ENCODE measurements around the gene PWWP2B.
A peak's percentile ranks its signal among the peaks of the same experiment; 100 is the strongest.

PWWP2B gene

GRCh38 chr10:132452651-132453469 lies 55.9 kb downstream of the PWWP2B start:
- Histone ChIP-seq H3K4me1 (ENCODE audit: control insufficient read depth, insufficient read depth, low read length) (peaks cover 4% of the 10 kb centered on the region; the same call in 1 of the 2 replicates), H3K27me3 (ENCODE audit: control insufficient read depth, insufficient read depth, low read length) (no peaks in the 10 kb centered on the region), H3K9me3 (ENCODE audit: control insufficient read depth, insufficient read depth, low read length) (no peaks in the 10 kb centered on the region), H3K9ac (ENCODE audit: low read depth, low read length) (no peak overlapping the region), H3K36me3 (ENCODE audit: control insufficient read depth, insufficient read depth, low read length) (no peaks in the 10 kb centered on the region), H3K4me3 (ENCODE audit: low read depth, low read length) (peak overlapping the region; percentile 46), H3K27ac (ENCODE audit: low read depth, low read length) (no peak overlapping the region)

- Histone ChIP-seq H3K4me1 (ENCODE audit: control insufficient read depth, insufficient read depth, low read length) (no peaks in the 10 kb centered on the region; the same call in 1 of the 2 replicates), H3K9ac (ENCODE audit: low read depth, low read length) (no peak overlapping the region), H3K27ac (ENCODE audit: low read depth, low read length) (no peak overlapping the region), H3K9me3 (ENCODE audit: control insufficient read depth, insufficient read depth, low read length) (no peaks in the 10 kb centered on the region), H3K4me3 (ENCODE audit: low read depth, low read length) (peak overlapping the region; percentile 46), H3K36me3 (ENCODE audit: control insufficient read depth, insufficient read depth, low read length) (no peaks in the 10 kb centered on the region), H3K27me3 (ENCODE audit: control insufficient read depth, insufficient read depth, low read length) (no peaks in the 10 kb centered on the region)
Observed at GRCh38 chr10:132453470-132453861, 56.5 kb downstream of the PWWP2B start.

GRCh38 chr10:132454296-132455198 lies 57.5 kb downstream of the PWWP2B start:
- Histone ChIP-seq H3K27me3 (ENCODE audit: control insufficient read depth, insufficient read depth, low read length) (no peaks in the 10 kb centered on the region), H3K9ac (ENCODE audit: low read depth, low read length) (no peak overlapping the region), H3K27ac (ENCODE audit: low read depth, low read length) (no peak overlapping the region), H3K9me3 (ENCODE audit: control insufficient read depth, insufficient read depth, low read length) (no peaks in the 10 kb centered on the region), H3K36me3 (ENCODE audit: control insufficient read depth, insufficient read depth, low read length) (no peaks in the 10 kb centered on the region), H3K4me1 (ENCODE audit: control insufficient read depth, insufficient read depth, low read length) (no peaks in the 10 kb centered on the region; the same call in 1 of the 2 replicates), H3K4me3 (ENCODE audit: low read depth, low read length) (no peak overlapping the region)

GRCh38 chr10:132455441-132455971 lies 58.5 kb downstream of the PWWP2B start:
- Histone ChIP-seq H3K36me3 (ENCODE audit: control insufficient read depth, insufficient read depth, low read length) (no peaks in the 10 kb centered on the region), H3K27ac (ENCODE audit: low read depth, low read length) (no peak overlapping the region), H3K9ac (ENCODE audit: low read depth, low read length) (no peak overlapping the region), H3K4me3 (ENCODE audit: low read depth, low read length) (no peak overlapping the region), H3K4me1 (ENCODE audit: control insufficient read depth, insufficient read depth, low read length) (no peaks in the 10 kb centered on the region; the same call in 1 of the 2 replicates), H3K9me3 (ENCODE audit: control insufficient read depth, insufficient read depth, low read length) (no peaks in the 10 kb centered on the region), H3K27me3 (ENCODE audit: control insufficient read depth, insufficient read depth, low read length) (no peaks in the 10 kb centered on the region)

GRCh38 chr10:132455986-132456847 lies 59.2 kb downstream of the PWWP2B start:
- no peaks in the 10 kb centered on the region; the same call in 1 of the 2 replicates for H3K4me1 ChIP-seq (ENCODE audit: control insufficient read depth, insufficient read depth, low read length)
- H3K36me3 ChIP-seq (ENCODE audit: control insufficient read depth, insufficient read depth, low read length), result no peaks in the 10 kb centered on the region
- H3K9ac ChIP-seq (ENCODE audit: low read depth, low read length), result no peak overlapping the region
- H3K27ac ChIP-seq (ENCODE audit: low read depth, low read length), result no peak overlapping the region
- H3K27me3 ChIP-seq (ENCODE audit: control insufficient read depth, insufficient read depth, low read length), result no peaks in the 10 kb centered on the region
- H3K9me3 ChIP-seq (ENCODE audit: control insufficient read depth, insufficient read depth, low read length), result no peaks in the 10 kb centered on the region
- no peak overlapping the region for H3K4me3 ChIP-seq (ENCODE audit: low read depth, low read length)

- H3K27me3 ChIP-seq (ENCODE audit: control insufficient read depth, insufficient read depth, low read length), result no peaks in the 10 kb centered on the region
- H3K36me3 ChIP-seq (ENCODE audit: control insufficient read depth, insufficient read depth, low read length), result no peaks in the 10 kb centered on the region
- H3K4me3 ChIP-seq (ENCODE audit: low read depth, low read length), result no peak overlapping the region
- no peak overlapping the region for H3K27ac ChIP-seq (ENCODE audit: low read depth, low read length)
- H3K4me1 ChIP-seq (ENCODE audit: control insufficient read depth, insufficient read depth, low read length), result no peaks in the 10 kb centered on the region
- H3K9ac ChIP-seq (ENCODE audit: low read depth, low read length), result no peak overlapping the region
- H3K9me3 ChIP-seq (ENCODE audit: control insufficient read depth, insufficient read depth, low read length), result no peaks in the 10 kb centered on the region
Observed at GRCh38 chr10:132456881-132457280, 59.9 kb downstream of the PWWP2B start.

- Histone ChIP-seq H3K4me3 (ENCODE audit: low read depth, low read length) (no peak overlapping the region), H3K9me3 (ENCODE audit: control insufficient read depth, insufficient read depth, low read length) (no peaks in the 10 kb centered on the region), H3K27ac (ENCODE audit: low read depth, low read length) (no peak overlapping the region), H3K9ac (ENCODE audit: low read depth, low read length) (no peak overlapping the region), H3K36me3 (ENCODE audit: control insufficient read depth, insufficient read depth, low read length) (no peaks in the 10 kb centered on the region), H3K27me3 (ENCODE audit: control insufficient read depth, insufficient read depth, low read length) (no peaks in the 10 kb centered on the region), H3K4me1 (ENCODE audit: control insufficient read depth, insufficient read depth, low read length) (no peaks in the 10 kb centered on the region)
Observed at GRCh38 chr10:132457328-132458070, 60.5 kb downstream of the PWWP2B start.

- Histone ChIP-seq H3K27me3 (ENCODE audit: control insufficient read depth, insufficient read depth, low read length) (no peaks in the 10 kb centered on the region), H3K27ac (ENCODE audit: low read depth, low read length) (no peak overlapping the region), H3K4me3 (ENCODE audit: low read depth, low read length) (no peak overlapping the region), H3K9me3 (ENCODE audit: control insufficient read depth, insufficient read depth, low read length) (no peaks in the 10 kb centered on the region), H3K9ac (ENCODE audit: low read depth, low read length) (no peak overlapping the region), H3K4me1 (ENCODE audit: control insufficient read depth, insufficient read depth, low read length) (no peaks in the 10 kb centered on the region), H3K36me3 (ENCODE audit: control insufficient read depth, insufficient read depth, low read length) (no peaks in the 10 kb centered on the region)
Observed at GRCh38 chr10:132458071-132458585, 61.1 kb downstream of the PWWP2B start.

GRCh38 chr10:132458586-132459300 lies 61.7 kb downstream of the PWWP2B start:
- no peaks in the 10 kb centered on the region for H3K9me3 ChIP-seq (ENCODE audit: control insufficient read depth, insufficient read depth, low read length)
- H3K27ac ChIP-seq (ENCODE audit: low read depth, low read length), result no peak overlapping the region
- no peaks in the 10 kb centered on the region for H3K27me3 ChIP-seq (ENCODE audit: control insufficient read depth, insufficient read depth, low read length)
- H3K4me3 ChIP-seq (ENCODE audit: low read depth, low read length), result no peak overlapping the region
- H3K36me3 ChIP-seq (ENCODE audit: control insufficient read depth, insufficient read depth, low read length), result no peaks in the 10 kb centered on the region
- no peak overlapping the region for H3K9ac ChIP-seq (ENCODE audit: low read depth, low read length)
- H3K4me1 ChIP-seq (ENCODE audit: control insufficient read depth, insufficient read depth, low read length), result no peaks in the 10 kb centered on the region
